Fibroblast of mammary gland (primary cell): ENCODE data around the gene FGD5.
"Not testable (repeated sequence)": the region's sequence is repeated elsewhere in the genome, so short reads cannot be mapped to it uniquely, and the experiment has no call there.

Source experiments
- DNase-seq: peaks from one replicate; pipeline ENCODE4 v3.0.0-alpha.2; 2010; ENCODE audit warnings: low read depth
- H3K4me3 ChIP-seq: 2 replicates; pipeline ENCODE4 v1.5.1; 2011; ENCODE audit warnings: low read depth, mild to moderate bottlenecking, low read length, moderate library complexity; ENCODE audit not compliant: control insufficient read depth
- CTCF ChIP-seq: conservative IDR thresholded peaks from 2 replicates; pipeline ENCODE4 v1.5.1; 2011; ENCODE audit warnings: low read depth, low read length, inconsistent platforms; ENCODE audit not compliant: control insufficient read depth, insufficient read depth

Gene FGD5

GRCh38 chr3:14894085-14894484, 75.3 kb downstream of the FGD5 start:
- no peak for TF ChIP-seq CTCF
- no peak for DNase-seq
- H3K4me3 ChIP-seq, result no peak overlapping the region

GRCh38 chr3:14897266-14897665, 78.5 kb downstream of the FGD5 start:
- no peak overlapping the region for H3K4me3 ChIP-seq
- DNase-seq, result no peak
- TF ChIP-seq CTCF, result no peak

- TF ChIP-seq CTCF, result no peak
- DNase-seq, result no peak
- H3K4me3 ChIP-seq, result no peak overlapping the region
Observed at GRCh38 chr3:14898929-14899328, 80.2 kb downstream of the FGD5 start.

GRCh38 chr3:14899993-14900618, 81.3 kb downstream of the FGD5 start:
- no peak overlapping the region for H3K4me3 ChIP-seq
- TF ChIP-seq CTCF, result no peak
- DNase-seq, result no peak

- no peak for DNase-seq
- TF ChIP-seq CTCF, result no peak
Observed at GRCh38 chr3:14900881-14901873, 82.4 kb downstream of the FGD5 start.

GRCh38 chr3:14902719-14903118, 84.0 kb downstream of the FGD5 start:
- DNase-seq, result no peak
- no peak for TF ChIP-seq CTCF

More at GRCh38 chr3:14900881-14901873, 82.4 kb downstream of the FGD5 start:
- no peak overlapping the region for H3K4me3 ChIP-seq

GRCh38 chr3:14903501-14903900, 84.7 kb downstream of the FGD5 start:
- DNase-seq, H3K4me3 ChIP-seq: not testable (repeated sequence)

More at GRCh38 chr3:14902719-14903118, 84.0 kb downstream of the FGD5 start:
- H3K4me3 ChIP-seq, result no peak overlapping the region
